Omental fat pad (tissue), 4 donors: ENCODE measurements around the gene KLK7. TPM values are rescaled to one million over a fixed set of nuclear protein-coding genes. Genes with fewer than 3 reads are reported as not detected.

Experiments
- ATAC-seq: fragments of 150-250 bp; one replicate; pipeline ENCODE4 v1.9.1; 2016; ENCODE audit warnings: mild to moderate bottlenecking, moderate library complexity; ENCODE audit not compliant: low FRiP score
- DNase-seq: peaks from one replicate; pipeline ENCODE4 v3.0.0-alpha.2; 2019; ENCODE audit warnings: low spot score
- CTCF ChIP-seq, 3 donors: fragments of 450-650 bp; IDR thresholded peaks; one replicate each; pipeline ENCODE4 v1.5.1; 2016 to 2017; ENCODE audit warnings: antibody characterized with exemption in 3 of 3, mild to moderate bottlenecking in 3 of 3, moderate library complexity in 2 of 3
- total RNA-seq, 4 donors: library from RNA; depleted of rRNA; stranded (reverse); fragments of >200 nt; gene quantifications; one replicate each; pipeline ENCODE4 v1.1.0, GENCODE V29; 2016

Gene KLK7
- total RNA-seq, 4 donors from 2014 or later = 3.6 to 61.7 (median 16.6) TPM; not detected in 1

DNA sequence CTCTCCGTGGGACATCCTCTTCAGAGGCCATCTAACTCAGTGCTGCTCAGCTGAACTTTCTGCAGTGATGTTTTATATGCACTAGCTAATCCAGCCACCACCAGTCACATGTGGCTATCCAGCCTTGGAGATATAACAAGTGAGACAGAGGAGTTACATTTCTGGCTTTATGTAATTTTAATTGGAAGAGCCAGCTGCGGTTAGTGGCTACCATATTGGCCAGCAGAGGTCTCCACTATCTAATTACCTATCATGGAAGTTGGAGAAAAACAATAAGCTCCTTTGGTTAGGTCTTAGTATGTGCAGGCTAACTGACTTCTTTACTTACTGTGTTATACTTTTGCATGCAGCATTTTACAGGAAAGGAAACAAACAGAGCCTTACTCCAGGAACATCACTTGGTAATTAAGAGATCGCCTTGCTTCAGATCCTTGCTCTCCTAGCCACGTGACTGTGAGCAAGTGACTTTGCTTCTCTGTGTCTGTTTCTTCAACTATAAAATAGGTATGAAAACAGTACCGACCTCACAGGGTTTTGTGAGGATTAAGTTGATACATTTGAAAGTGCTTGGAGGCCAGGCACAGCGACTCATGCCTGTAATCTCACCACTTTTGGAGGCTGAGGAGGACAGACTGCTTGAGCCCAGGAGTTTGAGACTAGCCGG is 37.4 kb upstream of the KLK7 start:
- TF ChIP-seq CTCF (IDR thresholded peaks at IDR 0.05) = no peak
- DNase-seq = no peak
- no peak for ATAC-seq

GRCh38 chr19:51019544-51019925 is 35.8 kb upstream of the KLK7 start, which contains the start of gene KLK10:
KLK10 (minus strand) TSS chr19:51019709; CDS start chr19:51019130, 579 bp downstream.
- ATAC-seq (no peak), DNase-seq (no peak)
- no peak for TF ChIP-seq CTCF (IDR thresholded peaks at IDR 0.05)

DNA sequence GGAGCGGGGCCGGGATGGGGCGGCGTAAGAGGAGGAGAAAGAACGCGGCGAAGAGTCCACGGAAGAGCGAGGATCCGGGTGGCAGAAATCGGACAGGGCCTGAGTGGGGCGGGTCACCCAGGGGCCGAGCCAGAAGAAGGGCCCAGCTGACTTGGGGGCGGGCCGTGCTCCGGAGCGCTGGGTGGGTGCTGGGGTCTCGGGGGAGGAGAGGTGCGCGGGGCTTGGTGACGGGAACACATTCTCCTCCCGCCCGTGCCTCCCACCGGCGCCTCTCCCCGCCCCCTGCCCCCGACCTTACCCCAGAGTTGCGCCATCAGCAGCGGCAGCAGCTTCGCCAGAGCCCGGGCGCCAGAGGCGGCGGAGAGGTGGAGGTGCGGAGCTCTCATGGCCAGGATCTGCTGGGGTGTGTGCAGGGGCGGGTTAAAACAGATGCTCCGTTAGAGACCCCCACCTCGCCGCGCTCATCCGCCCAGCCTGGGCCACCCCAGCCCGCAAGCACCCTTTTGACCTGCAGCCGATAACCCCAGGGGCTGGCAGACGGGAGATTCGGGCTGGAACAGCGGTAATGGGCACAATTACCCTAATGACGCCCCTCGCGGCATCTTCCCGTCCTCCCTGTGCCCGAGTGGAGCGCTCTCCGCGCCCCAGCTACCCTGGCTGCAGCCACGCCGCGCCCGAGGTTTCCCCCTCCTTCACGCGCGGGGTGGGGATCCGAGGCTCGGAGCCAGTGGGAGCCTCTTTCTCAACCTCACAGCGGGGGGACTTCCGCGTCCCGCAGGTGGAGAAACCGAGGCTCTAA is 35.2 kb upstream of the KLK7 start:
- no peak for DNase-seq
- TF ChIP-seq CTCF (IDR thresholded peaks at IDR 0.05) = no peak
- peak; percentile 73 for ATAC-seq

- DNase-seq (no peak), ATAC-seq (peak; percentile 57)
- TF ChIP-seq CTCF (IDR thresholded peaks at IDR 0.05) = peak in 1 of 3 donors; percentile 70
These were observed 33.3 kb upstream of the KLK7 start for GRCh38 chr19:51016798-51017683.

DNA sequence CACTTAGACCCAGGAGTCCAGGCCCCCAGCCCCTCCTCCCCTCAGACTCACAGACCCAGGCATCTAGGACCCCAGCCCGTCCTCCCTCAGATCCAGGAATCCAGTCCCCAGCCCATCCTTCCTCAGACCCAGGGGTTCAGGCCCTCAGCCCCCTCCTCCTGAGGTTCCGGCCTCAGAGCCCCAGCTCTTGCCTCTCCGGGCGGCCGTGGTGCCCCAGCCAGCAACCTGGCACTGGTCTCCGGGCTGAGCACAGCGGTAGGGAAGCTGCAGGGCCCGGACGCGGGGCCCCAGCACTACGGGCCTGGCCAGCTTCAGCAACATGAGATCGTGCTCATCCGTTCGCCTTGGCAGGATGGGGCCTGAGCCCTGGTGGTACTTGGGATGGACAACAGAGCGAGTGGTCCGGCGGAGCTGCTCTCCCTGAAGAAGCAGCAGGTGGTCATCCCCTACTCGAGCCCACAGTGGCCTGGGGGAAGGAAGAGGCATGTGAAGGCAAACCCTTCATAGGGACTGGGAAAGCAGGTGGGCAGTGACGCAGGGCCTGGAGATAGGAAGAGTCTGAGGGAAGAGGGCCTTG is 32.1 kb upstream of the KLK7 start:
- TF ChIP-seq CTCF (IDR thresholded peaks at IDR 0.05) = no peak
- no peak for ATAC-seq
- no peak for DNase-seq

- DNase-seq = no peak
- no peak for TF ChIP-seq CTCF (IDR thresholded peaks at IDR 0.05)
- no peak for ATAC-seq
These were observed 30.5 kb upstream of the KLK7 start for GRCh38 chr19:51014242-51014641.
